Astrocyte (in vitro differentiated cells and primary cell): ENCODE data around the gene NAGLU. TPM values are rescaled to one million over a fixed set of nuclear protein-coding genes. Genes with fewer than 3 reads are reported as not detected.

Source experiments
- DNase-seq: peaks from one replicate; pipeline ENCODE4 v3.0.0-alpha.2; 2010; ENCODE audit warnings: low read depth
- FAIRE-seq: peaks from 2 replicates; lab custom pipeline; 2011; peaks lifted over from hg19 to GRCh38; lab: Jason Lieb, UNC
- H2AFZ ChIP-seq: 2 replicates; pipeline ENCODE4 v1.6.0; 2012; ENCODE audit warnings: low read depth, low read length, inconsistent platforms
- H3K27ac ChIP-seq: 2 replicates; pipeline ENCODE4 v1.5.1; 2011; ENCODE audit warnings: low read depth, low read length, inconsistent platforms
- H3K27me3 ChIP-seq: 2 replicates; pipeline ENCODE4 v1.6.0; 2011; ENCODE audit warnings: low read length, inconsistent platforms; ENCODE audit not compliant: insufficient read depth
- H3K36me3 ChIP-seq: 2 replicates; pipeline ENCODE4 v1.5.1; 2011; ENCODE audit warnings: low read length, inconsistent platforms; ENCODE audit not compliant: insufficient read depth
- H3K4me1 ChIP-seq: 2 replicates; pipeline ENCODE4 v1.5.1; 2011; ENCODE audit warnings: low read length, inconsistent platforms; ENCODE audit not compliant: insufficient read depth
- H3K4me2 ChIP-seq: 2 replicates; pipeline ENCODE4 v1.6.0; 2012; ENCODE audit warnings: low read length, inconsistent platforms
- H3K4me3 ChIP-seq: 2 replicates; pipeline ENCODE4 v1.5.1; 2011; ENCODE audit warnings: low read depth, mild to moderate bottlenecking, low read length, inconsistent platforms; ENCODE audit not compliant: insufficient read depth
- H3K79me2 ChIP-seq: 2 replicates; pipeline ENCODE4 v1.6.0; 2012; ENCODE audit warnings: mild to moderate bottlenecking, low read length, inconsistent platforms; ENCODE audit not compliant: insufficient read depth
- H3K9ac ChIP-seq: 2 replicates; pipeline ENCODE4 v1.6.0; 2012; ENCODE audit warnings: mild to moderate bottlenecking, low read length, inconsistent platforms
- H3K9me3 ChIP-seq: 2 replicates; pipeline ENCODE4 v1.5.1; 2012; ENCODE audit warnings: low read depth, mild to moderate bottlenecking, low read length, inconsistent platforms; ENCODE audit not compliant: insufficient read depth
- H4K20me1 ChIP-seq: 2 replicates; pipeline ENCODE4 v1.6.0; 2012; ENCODE audit warnings: low read length, inconsistent platforms; ENCODE audit not compliant: insufficient read depth
- H3K27ac Mint-ChIP-seq: one replicate; pipeline ENCODE4 v1.8.0; 2021; ENCODE audit warnings: mild to moderate bottlenecking, mixed read lengths; ENCODE audit not compliant: unreplicated experiment
- H3K27me3 Mint-ChIP-seq: one replicate; pipeline ENCODE4 v1.8.0; 2021; ENCODE audit warnings: low read depth, mixed read lengths; ENCODE audit not compliant: unreplicated experiment
- H3K36me3 Mint-ChIP-seq: one replicate; pipeline ENCODE4 v1.8.0; 2021; ENCODE audit warnings: low read depth, mixed read lengths; ENCODE audit not compliant: unreplicated experiment
- H3K4me1 Mint-ChIP-seq: one replicate; pipeline ENCODE4 v1.8.0; 2021; ENCODE audit warnings: low read depth, mixed read lengths; ENCODE audit not compliant: unreplicated experiment
- H3K4me3 Mint-ChIP-seq: one replicate; pipeline ENCODE4 v1.8.0; 2021; ENCODE audit warnings: mild to moderate bottlenecking, moderate library complexity, mixed read lengths; ENCODE audit not compliant: unreplicated experiment
- H3K9me3 Mint-ChIP-seq: one replicate; pipeline ENCODE4 v1.8.0; 2021; ENCODE audit warnings: mild to moderate bottlenecking, mixed read lengths; ENCODE audit not compliant: unreplicated experiment
- CTCF ChIP-seq: IDR thresholded peaks from 2 replicates; pipeline ENCODE4 v1.5.1; 2011; ENCODE audit warnings: low read depth, mild to moderate bottlenecking, inconsistent platforms, low read length, moderate library complexity; ENCODE audit not compliant: insufficient read depth
- EZH2 ChIP-seq: IDR thresholded peaks from 2 replicates; pipeline ENCODE4 v1.6.1; 2012; ENCODE audit warnings: mild to moderate bottlenecking, low read length, inconsistent platforms; ENCODE audit not compliant: insufficient read depth
- total RNA-seq: library from RNA; stranded (reverse); gene quantifications from 2 replicates; pipeline ENCODE4 v1.2.1, GENCODE V29; 2021

Gene NAGLU
- total RNA-seq, 1 donor from 2014 or later = 19.3 TPM

GRCh38 chr17:42526031-42526444 lies 10.0 kb upstream of the NAGLU start:
- H3K27me3 ChIP-seq = no peaks in the 10 kb centered on the region
- H3K27me3 Mint-ChIP-seq = no peaks in the 10 kb centered on the region
- no peaks in the 10 kb centered on the region for H3K9me3 ChIP-seq
- DNase-seq (peak; percentile 62), FAIRE-seq (no peak)
- H3K9me3 Mint-ChIP-seq = no peaks in the 10 kb centered on the region
- no peaks in the 10 kb centered on the region for H4K20me1 ChIP-seq
- peaks cover 52% of the 10 kb centered on the region for H3K4me1 Mint-ChIP-seq
- H3K4me1 ChIP-seq = peaks cover 40% of the 10 kb centered on the region
- peaks cover 11% of the 10 kb centered on the region for H3K36me3 Mint-ChIP-seq
- TF ChIP-seq EZH2 (no peak), CTCF (no peak)
- no peak overlapping the region for H3K4me3 Mint-ChIP-seq
- H3K27ac Mint-ChIP-seq = peak overlapping the region; percentile 84
- H2AFZ ChIP-seq = no peak overlapping the region
- H3K4me3 ChIP-seq = no peak overlapping the region
- no peaks in the 10 kb centered on the region for H3K36me3 ChIP-seq
- H3K4me2 ChIP-seq = peak overlapping the region; percentile 28
- H3K27ac ChIP-seq = peak overlapping the region; percentile 30
- no peak overlapping the region for H3K9ac ChIP-seq
- H3K79me2 ChIP-seq = no peaks in the 10 kb centered on the region

- no peak for FAIRE-seq
- no peaks in the 10 kb centered on the region for H3K79me2 ChIP-seq
- no peak overlapping the region for H3K27ac Mint-ChIP-seq
- no peaks in the 10 kb centered on the region for H3K9me3 Mint-ChIP-seq
- H3K4me1 ChIP-seq = peaks cover 22% of the 10 kb centered on the region
- H3K27me3 Mint-ChIP-seq = no peaks in the 10 kb centered on the region
- no peak overlapping the region for H3K4me3 Mint-ChIP-seq
- H3K36me3 Mint-ChIP-seq = peaks cover 7% of the 10 kb centered on the region
- no peak overlapping the region for H3K4me3 ChIP-seq
- H3K9ac ChIP-seq = no peak overlapping the region
- H3K4me2 ChIP-seq = no peak overlapping the region
- H3K27me3 ChIP-seq = no peaks in the 10 kb centered on the region
- no peaks in the 10 kb centered on the region for H3K9me3 ChIP-seq
- H3K36me3 ChIP-seq = no peaks in the 10 kb centered on the region
- H3K27ac ChIP-seq = no peak overlapping the region
- no peak for TF ChIP-seq CTCF
- TF ChIP-seq EZH2 = no peak
- no peak for DNase-seq
- H3K4me1 Mint-ChIP-seq = peaks cover 40% of the 10 kb centered on the region
- H2AFZ ChIP-seq = no peak overlapping the region
- H4K20me1 ChIP-seq = no peaks in the 10 kb centered on the region
Measured at GRCh38 chr17:42527932-42528331, 8.1 kb upstream of the NAGLU start.

- Mint-ChIP-seq H3K4me3 (no peak overlapping the region), H3K36me3 (peaks cover 3% of the 10 kb centered on the region), H3K4me1 (peaks cover 31% of the 10 kb centered on the region), H3K27ac (no peak overlapping the region), H3K27me3 (no peaks in the 10 kb centered on the region), H3K9me3 (no peaks in the 10 kb centered on the region)
- H3K9ac ChIP-seq = no peak overlapping the region
- no peaks in the 10 kb centered on the region for H3K36me3 ChIP-seq
- no peak overlapping the region for H3K4me3 ChIP-seq
- no peak for TF ChIP-seq CTCF
- no peak for TF ChIP-seq EZH2
- H3K4me2 ChIP-seq = no peak overlapping the region
- DNase-seq (no peak), FAIRE-seq (no peak)
- H2AFZ ChIP-seq = no peak overlapping the region
- no peaks in the 10 kb centered on the region for H3K9me3 ChIP-seq
- no peaks in the 10 kb centered on the region for H4K20me1 ChIP-seq
- H3K27ac ChIP-seq = no peak overlapping the region
- no peaks in the 10 kb centered on the region for H3K27me3 ChIP-seq
- peaks cover 22% of the 10 kb centered on the region for H3K4me1 ChIP-seq
- no peaks in the 10 kb centered on the region for H3K79me2 ChIP-seq
Measured at GRCh38 chr17:42529061-42529460, 7.0 kb upstream of the NAGLU start.
